ENCODE measurements around the gene DAG1. TPM values are rescaled to one million over a fixed set of nuclear protein-coding genes. Genes with fewer than 3 reads are reported as not detected.

The DAG1 gene
- total RNA-seq, 3 donors from 2014 or later = 76.9 to 97.3 (median 88.8) TPM

DNA sequence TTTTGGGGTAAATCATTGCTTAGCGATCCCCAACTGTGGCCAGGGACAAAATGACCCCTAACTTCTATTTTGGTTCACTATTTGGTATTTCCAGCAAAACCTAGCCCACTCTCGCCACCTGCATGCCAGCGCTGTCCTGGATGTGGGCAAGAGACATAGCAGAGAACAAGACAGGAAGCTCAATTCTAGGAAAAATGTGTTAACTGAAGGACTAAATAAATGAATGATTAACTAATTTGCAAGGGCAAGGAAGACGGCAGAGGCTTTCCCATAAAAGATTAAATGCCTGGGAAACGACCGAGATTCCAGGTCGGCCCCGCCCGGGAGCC lies 41.4 kb upstream of the DAG1 start:
- ATAC-seq = no peak
- H3K9me3 ChIP-seq = no peaks in the 10 kb centered on the region
- TF ChIP-seq, protein P1, sequence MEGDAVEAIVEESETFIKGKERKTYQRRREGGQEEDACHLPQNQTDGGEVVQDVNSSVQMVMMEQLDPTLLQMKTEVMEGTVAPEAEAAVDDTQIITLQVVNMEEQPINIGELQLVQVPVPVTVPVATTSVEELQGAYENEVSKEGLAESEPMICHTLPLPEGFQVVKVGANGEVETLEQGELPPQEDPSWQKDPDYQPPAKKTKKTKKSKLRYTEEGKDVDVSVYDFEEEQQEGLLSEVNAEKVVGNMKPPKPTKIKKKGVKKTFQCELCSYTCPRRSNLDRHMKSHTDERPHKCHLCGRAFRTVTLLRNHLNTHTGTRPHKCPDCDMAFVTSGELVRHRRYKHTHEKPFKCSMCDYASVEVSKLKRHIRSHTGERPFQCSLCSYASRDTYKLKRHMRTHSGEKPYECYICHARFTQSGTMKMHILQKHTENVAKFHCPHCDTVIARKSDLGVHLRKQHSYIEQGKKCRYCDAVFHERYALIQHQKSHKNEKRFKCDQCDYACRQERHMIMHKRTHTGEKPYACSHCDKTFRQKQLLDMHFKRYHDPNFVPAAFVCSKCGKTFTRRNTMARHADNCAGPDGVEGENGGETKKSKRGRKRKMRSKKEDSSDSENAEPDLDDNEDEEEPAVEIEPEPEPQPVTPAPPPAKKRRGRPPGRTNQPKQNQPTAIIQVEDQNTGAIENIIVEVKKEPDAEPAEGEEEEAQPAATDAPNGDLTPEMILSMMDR (IDR thresholded peaks at IDR 0.05) = no peak
- H3K36me3 ChIP-seq (ENCODE audit: low read depth) = no peaks in the 10 kb centered on the region
- no peaks in the 10 kb centered on the region for H3K4me1 ChIP-seq (ENCODE audit: low read depth)
- DNase-seq = no peak
- H3K4me3 ChIP-seq = peak overlapping the region; percentile 43
- intact Hi-C loops (cut with DNase I, micrococcal nuclease) = no loop called here

DNA sequence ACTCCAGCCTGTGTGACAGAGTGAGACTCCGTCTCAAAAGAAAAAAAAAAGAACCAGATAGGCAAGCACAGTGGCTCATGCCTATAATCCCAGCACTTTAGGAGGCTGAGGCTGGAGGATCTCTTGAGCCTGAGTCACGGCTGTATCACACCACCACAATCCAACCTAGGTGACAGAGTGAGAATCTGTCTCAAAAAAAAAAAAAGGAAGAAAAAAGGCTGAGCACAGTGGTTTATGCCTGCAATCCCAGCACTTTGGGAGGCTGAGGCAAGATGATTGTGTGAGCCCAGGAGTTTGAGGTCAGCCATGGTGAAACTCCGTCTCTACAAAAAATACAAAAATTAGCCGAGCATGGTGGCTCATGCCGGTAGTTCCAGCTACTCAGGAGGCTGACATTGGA lies 35.3 kb upstream of the DAG1 start:
- Histone ChIP-seq H3K4me1 (ENCODE audit: low read depth) (no peaks in the 10 kb centered on the region), H3K36me3 (ENCODE audit: low read depth) (no peaks in the 10 kb centered on the region), H3K4me3 (no peak overlapping the region), H3K9me3 (no peaks in the 10 kb centered on the region)
- ATAC-seq = no peak
- DNase-seq = no peak
- intact Hi-C loops (cut with DNase I, micrococcal nuclease) = no loop called here
- TF ChIP-seq, protein P1 (IDR thresholded peaks at IDR 0.05) = no peak

DNA sequence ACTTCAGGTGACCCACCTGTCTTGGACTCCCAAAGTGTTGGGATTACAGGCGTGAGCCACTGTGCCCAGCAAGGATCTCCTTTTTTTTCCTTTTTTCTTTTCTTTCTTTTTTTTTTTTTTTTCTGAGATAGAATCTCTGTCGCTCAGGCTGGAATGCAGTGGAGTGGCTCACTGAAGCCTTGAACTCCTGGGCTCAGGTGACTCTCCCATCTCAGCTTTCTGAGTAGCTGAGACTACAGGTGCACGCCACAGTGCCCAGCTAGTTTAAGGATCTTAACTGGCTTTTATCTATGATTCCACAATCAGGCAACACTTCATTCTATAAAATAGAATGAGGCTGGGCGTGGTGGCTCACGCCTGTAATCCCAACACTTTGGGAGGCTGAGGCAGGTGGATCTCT lies 24.7 kb upstream of the DAG1 start:
- Histone ChIP-seq H3K9me3 (no peaks in the 10 kb centered on the region), H3K36me3 (ENCODE audit: low read depth) (no peaks in the 10 kb centered on the region), H3K4me3 (no peak overlapping the region), H3K4me1 (ENCODE audit: low read depth) (peaks cover 5% of the 10 kb centered on the region)
- intact Hi-C loops (cut with DNase I, micrococcal nuclease) = no loop called here
- ATAC-seq = no peak
- DNase-seq = no peak
- TF ChIP-seq, protein P1 (IDR thresholded peaks at IDR 0.05) = no peak

DNA sequence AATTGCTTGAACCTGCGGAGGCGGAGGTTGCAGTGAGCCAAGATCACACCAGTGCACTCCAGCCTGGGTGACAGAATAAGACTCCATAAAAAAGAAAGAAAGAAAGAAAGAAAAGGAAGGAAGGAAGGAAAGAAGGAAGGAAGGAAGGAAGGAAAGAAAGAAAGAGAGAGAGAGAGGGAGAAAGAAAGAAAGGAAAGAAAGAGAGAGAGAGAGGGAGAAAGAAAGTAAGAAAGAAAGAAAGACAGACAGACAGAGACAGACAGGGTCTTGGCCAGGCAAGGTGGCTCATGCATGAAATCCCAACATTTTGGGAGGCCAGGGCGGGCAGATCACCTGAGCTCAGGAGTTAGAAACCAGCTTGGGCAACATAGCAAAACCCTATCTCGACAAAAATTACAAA lies 16.4 kb upstream of the DAG1 start:
- Histone ChIP-seq H3K4me3 (no peak overlapping the region), H3K4me1 (ENCODE audit: low read depth) (no peaks in the 10 kb centered on the region), H3K9me3 (no peaks in the 10 kb centered on the region), H3K36me3 (ENCODE audit: low read depth) (no peaks in the 10 kb centered on the region)
- TF ChIP-seq, protein P1 (IDR thresholded peaks at IDR 0.05) = no peak
- intact Hi-C loops (cut with DNase I, micrococcal nuclease) = loop anchor here in 1 of 2 donors (10.0 kb wide), 1 partner anchor 289 kb away; the partner anchor contains the start of gene CCDC71
- ATAC-seq (no peak), DNase-seq (no peak)

DNA sequence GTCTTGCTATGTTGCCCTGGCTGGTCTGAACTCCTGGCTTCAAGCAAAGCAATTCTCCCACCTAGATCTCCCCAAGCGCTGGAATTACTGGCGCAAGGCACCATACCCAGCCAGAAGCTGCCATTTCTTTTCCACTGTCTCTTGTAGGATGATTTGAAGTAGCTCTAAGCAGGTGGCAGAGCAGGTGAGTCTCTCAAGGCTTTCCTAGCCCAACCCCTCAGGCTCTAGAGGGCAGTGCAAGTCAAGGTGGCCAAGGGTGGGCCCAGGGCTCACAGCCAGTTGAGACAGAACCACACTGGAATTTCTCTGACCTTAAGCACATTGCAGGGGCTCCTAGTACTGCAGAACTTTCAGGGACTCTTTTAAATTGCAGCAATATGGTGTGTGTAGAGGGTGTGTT lies 15.6 kb upstream of the DAG1 start:
- TF ChIP-seq, protein P1 (IDR thresholded peaks at IDR 0.05) = no peak
- no peaks in the 10 kb centered on the region for H3K36me3 ChIP-seq (ENCODE audit: low read depth)
- DNase-seq (peak in 1 of 3 donors; percentile 29), ATAC-seq (peak; percentile 61)
- H3K4me3 ChIP-seq = no peak overlapping the region
- no peaks in the 10 kb centered on the region for H3K4me1 ChIP-seq (ENCODE audit: low read depth)
- intact Hi-C loops (cut with DNase I, micrococcal nuclease) = loop anchor here in 1 of 2 donors (10.0 kb wide), 1 partner anchor 290 kb away; the partner anchor contains the start of gene CCDC71
- no peaks in the 10 kb centered on the region for H3K9me3 ChIP-seq

All from mucosa of descending colon (tissue), 3 donors.